B cell (primary cell): ENCODE data around the gene MBOAT1. TPM values are rescaled to one million over a fixed set of nuclear protein-coding genes. Genes with fewer than 3 reads are reported as not detected.

Experiments
- ATAC-seq: fragments of 200-7000 bp; cut with Tn5 transposase; one replicate; pipeline ENCODE4 v1.10.0; 2021; ENCODE audit warnings: low read depth, mild to moderate bottlenecking, moderate number of reproducible peaks, moderate library complexity
- CTCF ChIA-PET: fragments of 350-600 bp; sonication (Branson Sonifier 250); formaldehyde crosslinking; loops from one replicate; lab custom pipeline; 2021; ENCODE audit warnings: antibody characterized with exemption, inconsistent platforms; lab: Charles Lee
- POLR2A ChIA-PET: fragments of 350-600 bp; sonication (Branson Sonifier 250); formaldehyde crosslinking; loops from one replicate; lab custom pipeline; 2021; ENCODE audit warnings: antibody characterized with exemption; lab: Charles Lee
- DNase-seq: peaks from one replicate; pipeline ENCODE4 v3.0.0; 2013
- H2AFZ ChIP-seq: 2 replicates; pipeline ENCODE4 v1.6.1; 2012; ENCODE audit warnings: mild to moderate bottlenecking, low read depth, low read length; ENCODE audit not compliant: insufficient read depth, poor library complexity, severe bottlenecking
- H3K27ac ChIP-seq, 2 donors: 1 replicate in 1 of 2; 2 replicates in 1 of 2; pipeline ENCODE4 v1.5.1; 2012 to 2013; ENCODE audit warnings: low read length in 2 of 2, mild to moderate bottlenecking in 2 of 2, moderate library complexity in 1 of 2
- H3K27me3 ChIP-seq, 4 experiments: fragments of 200-600 bp in 1 of 4; sonication (generic) in 1 of 4; replicated peaks in 1 of 4; 1 replicate in 2 of 4; 2 replicates in 2 of 4; pipeline versions ENCODE4 v1.6.1 to v1.7.0; 2013 to 2016; ENCODE audit warnings: low read length in 3 of 4, mild to moderate bottlenecking in 2 of 4, mixed read lengths in 1 of 4, moderate library complexity in 1 of 4; ENCODE audit not compliant: insufficient read depth in 4 of 4, control insufficient read depth in 3 of 4; ENCODE audit errors: control extremely low read depth in 1 of 4
- H3K36me3 ChIP-seq, 2 experiments: replicated peaks in 1 of 2; 1 replicate in 1 of 2; 2 replicates in 1 of 2; pipeline versions ENCODE4 v1.6.1 to v1.7.1; 2013; ENCODE audit warnings: low read length in 1 of 2; ENCODE audit not compliant: insufficient read depth in 2 of 2, control insufficient read depth in 1 of 2; ENCODE audit errors: control extremely low read depth in 1 of 2, extremely low read depth in 1 of 2
- H3K4me1 ChIP-seq, 2 donors: fragments of 200-600 bp in 1 of 2; sonication (generic) in 1 of 2; 1 replicate in 1 of 2; 2 replicates in 1 of 2; pipeline versions ENCODE4 v1.5.1 to v1.6.1; 2013 to 2017; ENCODE audit warnings: low read length in 2 of 2; ENCODE audit not compliant: control insufficient read depth in 2 of 2, insufficient read depth in 2 of 2
- H3K4me2 ChIP-seq: replicated peaks from 2 replicates; pipeline ENCODE3; 2012; ENCODE audit warnings: mild to moderate bottlenecking, low read depth, low read length; ENCODE audit not compliant: poor library complexity, severe bottlenecking
- H3K4me3 ChIP-seq, 5 experiments: fragments of 200-600 bp in 1 of 5; sonication (generic) in 1 of 5; 1 replicate in 3 of 5; 2 replicates in 2 of 5; pipeline versions ENCODE4 v1.5.1 to v1.7.0; 2011 to 2016; ENCODE audit warnings: low read length in 4 of 5, mild to moderate bottlenecking in 4 of 5, low read depth in 2 of 5, control low read depth in 1 of 5, moderate library complexity in 1 of 5; ENCODE audit not compliant: insufficient read depth in 1 of 5; ENCODE audit errors: control extremely low read depth in 1 of 5, extremely low read depth in 1 of 5
- H3K79me2 ChIP-seq: fragments of 200-600 bp; sonication (generic); one replicate; pipeline ENCODE4 v1.6.0; 2016; ENCODE audit warnings: low read length; ENCODE audit not compliant: control insufficient read depth, insufficient read depth
- H3K9ac ChIP-seq: fragments of 200-600 bp; sonication (generic); 2 replicates; pipeline ENCODE4 v1.6.1; 2017; ENCODE audit warnings: mild to moderate bottlenecking, low read length, moderate library complexity
- H3K9me3 ChIP-seq, 3 donors: one replicate each; pipeline versions ENCODE4 v1.6.1 to v1.7.1; 2013; ENCODE audit warnings: low read length in 2 of 3; ENCODE audit not compliant: control insufficient read depth in 2 of 3, insufficient read depth in 1 of 3; ENCODE audit errors: control extremely low read depth in 1 of 3
- H4K20me1 ChIP-seq: 2 replicates; pipeline ENCODE4 v1.6.0; 2012; ENCODE audit warnings: mild to moderate bottlenecking, low read length; ENCODE audit not compliant: insufficient read depth, control insufficient read depth, poor library complexity, severe bottlenecking
- H3K27ac Mint-ChIP-seq: one replicate; pipeline ENCODE4 v1.8.0; 2021; ENCODE audit warnings: mixed read lengths
- H3K27me3 Mint-ChIP-seq: one replicate; pipeline ENCODE4 v1.8.0; 2021; ENCODE audit warnings: mixed read lengths
- H3K4me1 Mint-ChIP-seq: one replicate; pipeline ENCODE4 v1.8.0; 2021; ENCODE audit warnings: mixed read lengths
- H3K4me3 Mint-ChIP-seq: one replicate; pipeline ENCODE4 v1.8.0; 2021; ENCODE audit warnings: mixed read lengths
- H3K9me3 Mint-ChIP-seq: one replicate; pipeline ENCODE4 v1.8.0; 2022; ENCODE audit warnings: mixed read lengths; ENCODE audit not compliant: insufficient read depth
- EZH2 ChIP-seq: IDR thresholded peaks from 2 replicates; pipeline ENCODE4 v1.6.1; 2012; ENCODE audit warnings: borderline replicate concordance, low read depth, mild to moderate bottlenecking, moderate library complexity, low read length; ENCODE audit not compliant: insufficient read depth, poor library complexity, severe bottlenecking
- WGBS: methylation state at CpG from one replicate; pipeline ENCODE4 v1.1.5; 2013; ENCODE audit warnings: missing lambda C conversion rate; ENCODE audit not compliant: insufficient coverage; 5-methylcytosine and 5-hydroxymethylcytosine counted together
- intact Hi-C: fragments of 100-400 bp; cut with micrococcal nuclease; formaldehyde crosslinking; loops from one replicate; pipeline ENCODE4 v1.10.0; 2022
- polyA plus RNA-seq: library from polyadenylated mRNA; depleted of rRNA; stranded (reverse); fragments of >200 nt; gene quantifications from 2 replicates; pipeline ENCODE4 v1.2.3, GENCODE V29; 2012
- total RNA-seq, 2 donors: library from RNA; stranded (reverse); fragments of 120-200 nt in 1 of 2; gene quantifications; 1 replicate in 1 of 2; 2 replicates in 1 of 2; pipeline versions ENCODE4 v1.2.3 to v1.2.4, GENCODE V29; 2013 to 2022
- TF ChIP-seq, protein P1 (sequence below): fragments of 200-600 bp; IDR thresholded peaks from one replicate; pipeline ENCODE4 v1.8.0; 2022; ENCODE audit warnings: antibody characterized with exemption, mild to moderate bottlenecking

The MBOAT1 gene
- total and polyA plus RNA-seq, 2 donors (not counting 1 experiment from before 2014, with no cell fraction given), result 5.4 to 8.1 TPM

- no peaks in the 10 kb centered on the region for H3K79me2 ChIP-seq
- Mint-ChIP-seq H3K27me3 (no peaks in the 10 kb centered on the region), H3K4me3 (no peak overlapping the region), H3K9me3 (peaks cover 6% of the 10 kb centered on the region), H3K27ac (no peak overlapping the region), H3K4me1 (no peaks in the 10 kb centered on the region)
- 86% methylated on average over 1 of the region's 3 CpGs for WGBS
- H3K9ac ChIP-seq, result no peak overlapping the region
- no peak overlapping the region for H3K27ac ChIP-seq
- peaks cover 0 to 2% of the 10 kb centered on the region in 2 experiments for H3K36me3 ChIP-seq
- ATAC-seq (no peak), DNase-seq (no peak)
- H3K27me3 ChIP-seq, result no peaks in the 10 kb centered on the region
- peaks cover 0 to 13% (median 9%) of the 10 kb centered on the region in 3 donors for H3K9me3 ChIP-seq
- no peak for TF ChIP-seq EZH2
- TF ChIP-seq, protein P1, sequence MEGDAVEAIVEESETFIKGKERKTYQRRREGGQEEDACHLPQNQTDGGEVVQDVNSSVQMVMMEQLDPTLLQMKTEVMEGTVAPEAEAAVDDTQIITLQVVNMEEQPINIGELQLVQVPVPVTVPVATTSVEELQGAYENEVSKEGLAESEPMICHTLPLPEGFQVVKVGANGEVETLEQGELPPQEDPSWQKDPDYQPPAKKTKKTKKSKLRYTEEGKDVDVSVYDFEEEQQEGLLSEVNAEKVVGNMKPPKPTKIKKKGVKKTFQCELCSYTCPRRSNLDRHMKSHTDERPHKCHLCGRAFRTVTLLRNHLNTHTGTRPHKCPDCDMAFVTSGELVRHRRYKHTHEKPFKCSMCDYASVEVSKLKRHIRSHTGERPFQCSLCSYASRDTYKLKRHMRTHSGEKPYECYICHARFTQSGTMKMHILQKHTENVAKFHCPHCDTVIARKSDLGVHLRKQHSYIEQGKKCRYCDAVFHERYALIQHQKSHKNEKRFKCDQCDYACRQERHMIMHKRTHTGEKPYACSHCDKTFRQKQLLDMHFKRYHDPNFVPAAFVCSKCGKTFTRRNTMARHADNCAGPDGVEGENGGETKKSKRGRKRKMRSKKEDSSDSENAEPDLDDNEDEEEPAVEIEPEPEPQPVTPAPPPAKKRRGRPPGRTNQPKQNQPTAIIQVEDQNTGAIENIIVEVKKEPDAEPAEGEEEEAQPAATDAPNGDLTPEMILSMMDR, result no peak
- H3K4me1 ChIP-seq, result no peaks in the 10 kb centered on the region
- ChIA-PET POLR2A (no interaction called here), CTCF (no interaction called here)
- no peak overlapping the region for H2AFZ ChIP-seq
- no peaks in the 10 kb centered on the region for H4K20me1 ChIP-seq
- no peak overlapping the region for H3K4me2 ChIP-seq
- intact Hi-C loops, result no loop called here
- H3K4me3 ChIP-seq, result no peak overlapping the region
These were observed 28.6 kb downstream of the MBOAT1 start for GRCh38 chr6:20183706-20184105.

- no peak overlapping the region for H3K4me3 ChIP-seq
- no peak overlapping the region for H3K27ac ChIP-seq
- no peaks in the 10 kb centered on the region for H3K79me2 ChIP-seq
- peaks cover 0 to 2% of the 10 kb centered on the region in 2 experiments for H3K36me3 ChIP-seq
- ChIA-PET POLR2A (no interaction called here), CTCF (no interaction called here)
- no peaks in the 10 kb centered on the region for H3K27me3 ChIP-seq
- no peaks in the 10 kb centered on the region for H3K4me1 ChIP-seq
- H3K9ac ChIP-seq, result no peak overlapping the region
- no peak overlapping the region for H3K4me2 ChIP-seq
- Mint-ChIP-seq H3K9me3 (peaks cover 6% of the 10 kb centered on the region), H3K27me3 (no peaks in the 10 kb centered on the region), H3K4me1 (no peaks in the 10 kb centered on the region), H3K4me3 (no peak overlapping the region), H3K27ac (no peak overlapping the region)
- no peak for TF ChIP-seq EZH2
- TF ChIP-seq, protein P1, result no peak
- peaks cover 0 to 13% (median 9%) of the 10 kb centered on the region in 3 donors for H3K9me3 ChIP-seq
- H2AFZ ChIP-seq, result no peak overlapping the region
- ATAC-seq, result no peak
- DNase-seq, result no peak
- 100% methylated on average over 2 of the region's 2 CpGs for WGBS
- intact Hi-C loops, result no loop called here
- no peaks in the 10 kb centered on the region for H4K20me1 ChIP-seq
These were observed 29.2 kb downstream of the MBOAT1 start for GRCh38 chr6:20182926-20183521.
